Activated naive CD4-positive, alpha-beta T cell treated with Interleukin-2 at 50 U/mL for 16 hours (primary cell): ENCODE data around the gene CIDEA.
A peak's percentile ranks its signal among the peaks of the same experiment; 100 is the strongest.
"Not testable (repeated sequence)": the region's sequence is repeated elsewhere in the genome, so short reads cannot be mapped to it uniquely, and the experiment has no call there.

Experiments
- DNase-seq: peaks from one replicate; pipeline ENCODE4 v3.0.0-alpha.2; 2020

CIDEA gene

DNA sequence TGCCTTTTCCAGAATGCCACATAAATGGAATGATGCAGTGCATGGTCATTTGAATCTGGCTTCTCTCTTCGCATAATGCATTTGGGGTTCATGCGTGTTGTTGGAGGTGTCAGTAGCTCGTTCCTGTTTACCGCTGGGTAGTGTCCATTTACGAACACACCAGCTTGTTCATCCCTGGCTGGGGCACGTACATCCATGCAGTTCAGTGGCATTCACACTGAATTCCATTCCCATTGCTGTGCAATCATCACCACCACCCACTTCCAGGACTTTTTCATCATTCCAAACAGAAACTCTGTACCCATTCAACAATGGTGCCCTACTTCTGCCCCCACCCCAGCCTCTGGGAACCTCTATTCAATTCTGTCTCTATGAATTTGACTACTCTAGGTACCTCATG, 14.7 kb upstream of the CIDEA start:
- no peak for DNase-seq

DNA sequence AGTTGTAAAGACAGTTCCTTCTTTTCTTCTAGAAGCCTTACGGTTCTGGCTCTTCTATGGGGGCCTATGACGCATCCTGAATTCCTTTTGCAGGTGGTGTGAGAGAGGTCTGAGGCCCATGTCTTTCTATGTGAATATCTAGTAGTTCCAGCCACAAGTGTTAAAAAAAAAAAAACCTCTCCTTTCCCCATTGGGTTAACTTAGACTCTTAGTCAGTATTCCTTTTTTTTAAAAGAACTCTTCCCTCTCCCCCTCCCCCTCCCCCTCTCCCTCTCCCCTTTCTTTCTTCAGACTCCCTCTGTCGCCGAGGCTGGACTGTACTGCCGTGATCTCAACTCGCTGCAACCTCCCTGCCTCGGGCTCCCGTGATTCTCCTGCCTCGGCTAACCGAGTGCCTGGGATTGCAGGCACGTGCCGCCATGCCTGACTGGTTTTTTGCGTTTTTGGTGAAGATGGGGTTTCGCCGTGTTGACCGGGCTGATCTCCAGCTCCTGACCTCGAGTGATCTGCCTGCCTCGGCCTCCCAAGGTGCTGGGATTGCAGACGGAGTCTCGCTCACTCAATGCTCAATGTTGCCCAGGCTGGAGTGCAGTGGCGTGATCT, 11.4 kb upstream of the CIDEA start:
- DNase-seq, result no peak

DNA sequence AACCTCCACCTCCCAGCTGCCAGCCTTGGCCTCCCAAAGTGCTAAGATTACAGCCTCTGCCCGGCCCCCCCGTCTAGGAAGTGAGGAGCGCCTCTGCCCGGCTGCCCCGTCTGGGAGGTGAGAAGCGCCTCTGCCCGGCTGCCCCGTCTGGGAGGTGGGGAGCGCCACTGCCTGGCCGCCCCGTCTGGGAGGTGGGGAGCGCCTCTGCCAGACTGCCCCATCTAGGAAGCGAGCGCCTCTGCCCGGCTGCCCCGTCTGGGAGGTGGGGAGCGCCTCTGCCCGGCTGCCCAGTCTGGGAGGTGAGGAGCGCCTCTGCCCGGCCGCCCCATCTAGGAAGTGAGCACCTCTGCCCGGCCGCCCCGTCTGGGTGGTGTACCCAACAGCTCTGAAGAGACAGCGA, 10.9 kb upstream of the CIDEA start:
- DNase-seq, result not testable (repeated sequence)

DNA sequence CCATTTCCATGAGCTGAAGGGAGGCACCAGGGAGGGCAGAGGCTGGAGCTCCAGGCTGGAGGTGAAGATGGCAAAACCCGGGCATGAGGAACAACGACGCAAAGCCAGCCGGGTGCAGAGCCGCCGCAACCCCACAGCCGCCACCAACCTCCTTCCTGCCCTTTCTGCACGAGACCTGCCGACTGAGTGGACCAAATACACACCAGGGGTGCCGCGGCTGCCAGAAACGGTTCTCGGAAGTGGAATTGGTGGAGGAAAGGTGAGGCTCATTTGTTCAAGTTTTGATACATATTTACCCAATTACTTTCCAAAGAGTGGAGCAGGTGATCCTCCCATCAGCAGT, 8.4 kb upstream of the CIDEA start:
- DNase-seq, result no peak

DNA sequence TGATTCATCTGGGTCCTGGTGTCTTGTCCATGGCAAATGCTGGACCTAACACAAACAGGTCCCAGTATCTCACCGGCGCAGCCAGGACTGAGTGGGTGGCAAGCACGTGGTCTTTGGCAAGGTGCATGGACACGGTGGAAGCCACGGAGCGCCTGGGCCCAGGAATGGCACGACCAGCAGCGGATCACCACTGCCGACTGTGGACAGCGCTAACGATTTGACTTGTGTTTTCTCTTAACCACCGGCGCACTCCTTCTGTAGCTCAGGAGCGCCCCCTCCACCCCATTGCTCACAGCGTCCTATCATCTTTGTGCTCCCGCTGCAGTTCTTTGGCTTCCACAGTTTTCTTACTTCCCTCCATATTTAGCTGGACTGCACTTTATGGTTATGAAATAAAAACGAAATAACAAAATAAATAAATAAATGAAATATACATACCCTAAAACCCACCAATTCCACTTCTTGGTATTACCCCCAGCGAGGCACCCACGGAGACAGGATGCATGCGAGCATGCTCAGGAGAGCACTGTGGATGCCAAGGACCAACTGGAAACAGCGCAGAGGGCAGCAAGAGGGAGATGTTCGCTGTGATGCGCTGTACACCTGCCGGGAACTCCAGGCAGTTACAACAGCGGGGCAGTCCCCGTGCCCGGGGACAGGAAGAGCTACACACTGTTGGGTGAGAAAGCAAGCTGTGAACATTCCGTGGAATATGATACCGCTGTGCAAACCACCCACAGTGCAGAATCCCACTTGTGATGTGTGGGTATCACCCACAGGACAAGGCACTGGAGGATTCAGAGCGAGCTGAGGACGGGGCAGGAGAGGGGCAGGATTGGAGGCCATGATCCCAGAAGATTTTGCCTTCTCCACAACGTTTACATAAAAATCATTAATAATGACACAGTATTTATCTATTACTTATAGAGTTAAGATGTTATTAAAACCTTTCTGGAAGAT, 7.0 kb upstream of the CIDEA start:
- no peak for DNase-seq

DNA sequence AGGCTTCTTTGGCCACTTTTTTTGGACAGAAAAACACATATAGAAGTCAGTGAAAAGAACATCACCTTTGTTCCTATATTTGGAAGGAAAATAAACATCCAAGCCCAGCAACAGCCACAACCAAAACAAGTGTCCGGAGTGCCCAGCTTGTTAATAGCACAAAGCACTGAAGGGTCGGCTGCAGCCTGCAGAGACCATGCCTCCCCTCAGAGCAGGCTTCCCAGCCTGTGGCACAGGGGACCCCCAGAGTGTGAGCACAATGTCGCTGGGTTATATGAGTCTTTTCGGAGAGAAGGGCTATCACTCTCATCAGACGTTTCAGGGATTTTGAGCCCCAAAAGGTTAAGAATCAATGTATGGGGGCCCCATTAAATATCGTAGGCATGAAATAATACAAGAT, 6.2 kb upstream of the CIDEA start:
- DNase-seq, result no peak

DNA sequence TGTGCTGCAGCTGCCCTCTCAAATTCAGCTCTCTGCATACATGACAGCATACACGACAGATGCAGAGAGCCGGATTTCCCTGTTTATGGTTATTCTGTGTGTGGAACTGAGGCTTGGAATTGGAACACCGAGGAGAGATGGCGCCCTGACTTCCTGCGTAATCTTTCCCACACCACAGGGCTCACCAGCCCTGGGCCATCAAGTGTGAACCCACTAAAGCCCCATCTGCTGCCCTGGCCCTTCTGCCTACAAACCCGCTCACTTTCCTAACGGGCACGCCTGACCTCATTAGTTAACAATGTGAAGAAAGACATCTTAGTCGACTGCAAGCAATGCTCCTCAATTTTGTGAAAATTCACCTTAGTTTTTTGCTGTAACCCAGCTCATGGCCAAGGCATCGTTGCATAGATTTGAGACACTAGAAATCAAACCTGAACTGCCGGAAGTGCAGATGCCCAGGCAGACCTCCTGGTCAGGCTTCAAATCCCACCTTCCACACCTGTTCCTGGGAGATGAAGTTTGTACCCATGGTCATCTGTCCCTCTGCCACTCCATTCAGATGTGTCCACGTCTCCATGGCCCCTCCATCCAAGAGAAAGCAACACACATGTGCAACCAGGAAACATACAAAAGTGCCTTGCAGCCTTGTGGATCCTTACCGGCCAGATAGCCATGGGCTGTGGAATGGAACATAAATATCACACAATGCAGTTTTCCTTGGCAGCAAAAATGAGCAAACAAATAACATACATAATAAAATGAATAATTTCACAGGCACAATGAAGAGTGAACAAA, 5.0 kb upstream of the CIDEA start:
- no peak for DNase-seq

DNA sequence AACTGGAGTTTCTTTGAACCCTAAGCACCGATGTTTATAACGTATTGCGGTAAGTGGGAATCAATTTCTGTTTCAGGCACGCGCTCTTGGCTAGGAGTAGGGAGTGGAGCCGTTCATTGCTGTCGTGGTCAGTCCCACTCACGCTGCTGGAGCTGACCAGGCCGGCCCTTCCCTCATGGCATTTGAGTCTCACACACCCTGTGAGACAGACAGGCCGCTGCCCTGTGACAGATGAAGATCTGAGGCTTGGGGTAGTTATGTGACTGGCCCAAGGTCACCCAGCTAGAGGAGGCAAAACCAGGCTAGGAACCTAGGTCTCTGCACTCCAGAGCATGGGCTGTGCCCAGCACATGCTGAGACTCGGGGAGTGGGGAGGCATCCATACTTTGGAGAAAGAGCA, 2.9 kb upstream of the CIDEA start:
- no peak for DNase-seq

DNA sequence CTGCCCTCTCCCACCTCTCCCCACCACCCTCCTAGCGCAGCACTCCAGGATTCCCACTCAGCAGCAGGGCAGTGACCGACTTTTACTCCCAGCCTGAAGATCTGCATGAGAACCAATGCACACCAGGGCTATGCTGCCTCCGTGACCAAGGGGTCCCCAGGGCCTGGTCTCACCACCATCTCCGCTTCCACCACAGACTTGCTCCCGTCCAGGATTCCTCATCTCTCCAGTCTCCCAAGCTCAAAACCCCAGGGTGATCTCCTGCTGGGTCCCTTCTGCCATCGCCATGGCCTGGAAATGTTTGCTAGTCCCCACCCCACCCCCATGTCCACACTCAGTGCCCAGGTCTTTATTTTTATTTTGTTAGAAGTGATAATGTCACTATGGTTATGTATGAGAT, 2.1 kb upstream of the CIDEA start:
- DNase-seq, result no peak

DNA sequence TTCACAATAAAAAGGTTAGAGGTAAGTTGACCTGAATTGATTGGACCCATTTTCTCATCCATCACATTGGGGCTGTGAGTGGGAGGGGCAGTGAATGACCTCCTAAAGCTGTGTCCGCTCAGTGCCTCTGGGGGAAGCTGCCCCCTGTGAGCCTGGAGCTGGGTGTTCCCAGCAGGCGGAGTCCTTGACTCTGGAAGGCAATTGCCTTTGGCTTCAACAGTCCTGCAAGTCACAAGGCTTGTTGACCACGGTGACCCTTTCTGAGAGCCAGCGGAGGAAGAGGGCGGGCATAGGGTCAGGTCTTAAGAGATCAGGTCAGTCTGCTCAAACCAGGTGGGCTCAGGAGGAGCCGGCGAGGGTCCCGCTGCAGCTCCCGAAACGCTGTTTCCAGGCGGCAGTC, 1.1 kb upstream of the CIDEA start:
- no peak for DNase-seq

DNA sequence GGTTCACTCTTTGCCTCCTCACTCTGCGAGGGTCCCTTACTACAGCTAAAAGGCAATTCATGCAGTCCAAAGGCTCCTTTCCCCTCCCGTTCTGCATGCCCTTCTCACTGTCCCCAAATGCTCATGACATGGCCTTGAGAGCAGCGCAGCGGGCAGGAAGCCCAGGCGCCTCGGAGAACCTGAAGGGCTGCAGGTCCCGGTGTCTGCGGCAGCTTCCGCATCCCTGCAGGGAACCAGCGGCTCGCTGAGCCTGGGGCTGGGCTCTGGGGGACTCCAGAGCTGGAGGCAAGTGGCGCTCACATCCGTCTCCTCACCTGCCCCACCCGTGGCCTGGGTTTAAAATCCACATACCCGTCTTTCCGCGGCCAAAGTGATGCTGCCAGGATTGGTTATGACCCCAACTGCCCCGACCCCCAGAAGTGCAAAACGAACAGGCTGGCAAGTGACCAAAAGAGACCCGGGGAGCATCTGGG, 462 bp upstream of the CIDEA start:
- no peak for DNase-seq

DNA sequence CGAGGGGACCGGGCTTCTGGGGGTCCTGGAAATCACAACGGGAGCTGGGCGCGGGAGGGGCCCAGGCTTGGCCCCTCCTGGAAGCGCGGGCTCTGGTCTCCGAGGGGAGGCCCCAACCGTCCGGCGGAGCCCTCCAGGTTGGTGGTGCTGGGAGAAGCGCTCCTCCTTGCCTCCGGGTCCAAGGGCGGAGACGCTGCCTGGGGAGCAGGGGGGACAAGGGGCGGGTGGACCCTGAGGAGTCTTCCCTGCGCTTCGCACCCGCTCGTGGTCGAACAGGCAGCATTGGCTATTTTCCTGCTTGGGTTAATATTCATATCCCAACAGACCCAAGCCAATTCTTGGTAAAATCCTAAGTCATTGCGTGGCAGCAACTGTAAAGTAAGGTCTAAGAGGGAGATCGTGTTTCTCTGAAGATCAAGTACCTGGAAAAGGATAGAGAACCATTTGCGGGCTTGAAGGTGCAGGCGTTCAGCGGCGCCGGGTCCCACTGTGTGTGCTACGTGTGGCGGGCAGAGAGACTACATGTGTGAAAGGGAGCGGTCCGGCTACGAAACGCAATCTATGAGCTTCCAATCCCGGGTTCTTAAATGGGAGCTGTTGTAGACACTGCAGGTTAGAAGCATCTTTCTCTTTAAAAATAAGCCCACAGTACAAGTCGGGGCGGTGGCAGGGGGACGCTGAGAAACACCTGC, 805 bp downstream of the CIDEA start:
- DNase-seq, result no peak

DNA sequence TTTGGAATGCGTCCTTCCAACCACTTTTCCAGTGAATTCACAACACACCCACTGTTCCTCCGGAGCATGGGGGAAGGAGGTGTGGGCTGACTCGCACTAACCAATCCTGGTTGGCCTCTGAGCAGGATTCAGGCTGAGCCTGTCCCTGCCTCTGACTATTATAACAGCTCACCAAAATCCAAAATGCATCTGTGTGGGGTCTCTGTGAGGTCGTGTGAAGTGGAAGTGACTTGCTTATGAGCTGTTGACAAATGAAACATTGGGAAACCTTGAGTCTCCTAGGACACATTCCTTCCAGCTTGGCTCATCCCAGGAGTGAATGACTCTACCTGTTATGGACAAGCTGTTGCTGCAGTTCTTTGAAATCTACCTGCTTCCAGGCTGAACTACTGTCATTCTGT, 1.5 kb downstream of the CIDEA start:
- no peak for DNase-seq

DNA sequence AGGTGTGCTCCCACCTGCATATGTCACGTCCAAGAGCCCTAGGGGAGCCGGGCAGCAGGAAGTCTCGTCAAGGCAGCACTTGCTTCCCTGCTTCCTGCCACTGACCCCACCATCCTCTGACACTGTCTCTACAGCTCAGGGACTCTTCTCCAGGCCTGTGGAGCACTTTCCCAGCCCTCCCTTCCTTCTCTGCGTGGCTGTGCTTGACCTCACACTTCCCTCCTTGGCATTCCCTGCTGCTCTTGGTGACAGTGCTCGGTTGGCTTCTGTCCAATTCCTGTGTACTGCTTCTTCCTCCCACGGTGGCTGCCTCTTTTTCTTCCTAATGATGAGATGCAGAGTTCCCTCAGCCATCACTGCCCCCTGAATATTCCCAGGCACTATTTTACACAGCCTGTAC, 2.8 kb downstream of the CIDEA start:
- DNase-seq, result no peak

DNA sequence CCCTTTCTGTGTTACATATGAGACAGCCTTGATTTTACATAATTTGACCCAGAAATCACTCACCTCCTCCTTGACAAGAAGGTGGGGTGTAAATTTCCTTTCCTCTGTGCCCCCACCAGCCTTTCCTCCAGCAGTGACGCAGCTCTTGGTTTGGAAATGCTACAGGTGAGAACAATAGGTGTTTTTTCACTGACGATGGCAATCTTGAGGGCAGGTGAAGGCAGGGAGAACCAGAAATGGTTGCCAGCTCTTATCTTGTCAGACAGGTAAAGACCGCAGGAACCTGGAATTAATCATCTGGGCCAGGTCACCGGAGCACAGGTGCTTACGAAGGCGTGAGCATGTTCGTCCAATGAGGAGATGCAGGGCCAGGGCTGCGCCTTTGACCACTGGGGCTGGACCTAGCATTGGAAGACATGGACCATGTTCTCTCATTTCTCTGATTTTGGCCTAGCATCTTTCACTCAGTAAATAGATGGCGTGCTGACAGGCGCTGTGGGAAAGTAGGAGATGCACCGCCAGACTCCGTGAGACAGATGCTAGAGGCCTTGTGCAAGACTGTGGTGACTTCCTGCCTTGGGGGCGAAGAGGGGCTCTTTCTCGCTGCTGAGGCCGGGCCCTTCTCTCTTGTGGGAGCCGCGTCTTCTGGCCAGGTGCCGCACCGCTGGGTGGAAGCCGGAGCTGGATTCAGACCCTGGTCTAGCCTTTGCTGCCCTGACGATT, 4.0 kb downstream of the CIDEA start:
- DNase-seq, result no peak

DNA sequence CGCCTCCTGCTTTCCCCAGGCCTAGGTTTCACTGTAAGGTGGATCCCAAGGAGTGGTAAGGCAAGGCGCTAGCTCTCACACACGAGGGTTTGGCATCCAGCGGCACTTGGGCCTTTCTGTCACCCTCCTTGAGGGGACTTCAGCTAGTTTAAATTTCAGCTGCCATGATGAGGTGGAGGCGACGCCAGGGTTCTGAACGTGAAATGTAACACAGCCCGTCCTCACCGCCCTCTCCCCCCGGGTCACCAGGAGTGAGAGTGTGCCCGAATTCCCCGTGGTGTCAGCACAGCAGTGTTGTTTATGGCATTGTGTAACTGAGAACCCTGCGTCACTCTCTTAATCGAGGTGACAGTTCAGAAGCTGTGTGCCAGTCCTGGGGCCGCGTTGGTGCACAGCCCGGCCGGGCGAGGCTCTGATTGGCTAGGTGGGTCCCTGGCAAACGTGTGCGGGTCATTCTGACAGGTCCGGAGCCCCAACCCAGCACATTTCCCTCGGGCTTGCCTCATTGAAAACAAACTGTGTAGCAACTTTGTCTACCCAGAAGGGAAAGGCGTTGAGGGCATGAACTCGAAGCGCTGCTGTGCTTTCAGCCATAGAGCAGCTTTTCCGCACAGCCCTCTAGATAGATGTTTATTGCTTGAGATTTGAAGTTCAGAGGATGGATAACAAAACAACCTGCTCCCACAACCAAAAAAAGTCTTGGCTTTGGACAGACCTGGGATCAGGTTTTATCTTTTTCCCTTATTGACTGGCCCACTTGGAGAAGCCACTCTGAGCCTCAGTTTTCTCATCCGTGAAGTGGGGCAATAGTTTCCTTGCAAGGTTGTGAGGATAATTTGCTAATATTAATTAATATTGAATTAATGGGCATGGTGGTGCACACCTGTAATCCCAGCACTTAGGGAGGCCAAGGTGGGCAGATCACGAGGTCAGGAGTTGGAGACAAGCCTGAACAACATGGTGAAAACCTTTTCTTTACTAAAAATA, 4.9 kb downstream of the CIDEA start:
- no peak for DNase-seq

DNA sequence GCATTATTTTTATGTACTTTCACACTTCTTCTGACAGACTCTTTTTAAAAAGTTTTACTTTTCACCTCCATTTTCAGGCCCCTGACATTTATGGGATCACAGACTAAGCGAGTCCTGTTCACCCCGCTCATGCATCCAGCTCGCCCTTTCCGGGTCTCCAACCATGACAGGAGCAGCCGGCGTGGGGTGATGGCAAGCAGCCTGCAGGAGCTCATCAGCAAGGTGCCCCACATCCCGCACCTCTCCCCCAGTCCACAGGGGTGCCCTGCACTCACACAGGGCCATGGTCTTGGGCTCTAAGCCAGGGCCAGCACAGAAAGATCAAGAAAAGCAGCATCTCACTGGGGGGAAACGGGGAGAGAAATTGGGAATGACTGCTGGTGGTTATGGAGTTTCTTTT, 8.6 kb downstream of the CIDEA start:
- DNase-seq, result no peak

DNA sequence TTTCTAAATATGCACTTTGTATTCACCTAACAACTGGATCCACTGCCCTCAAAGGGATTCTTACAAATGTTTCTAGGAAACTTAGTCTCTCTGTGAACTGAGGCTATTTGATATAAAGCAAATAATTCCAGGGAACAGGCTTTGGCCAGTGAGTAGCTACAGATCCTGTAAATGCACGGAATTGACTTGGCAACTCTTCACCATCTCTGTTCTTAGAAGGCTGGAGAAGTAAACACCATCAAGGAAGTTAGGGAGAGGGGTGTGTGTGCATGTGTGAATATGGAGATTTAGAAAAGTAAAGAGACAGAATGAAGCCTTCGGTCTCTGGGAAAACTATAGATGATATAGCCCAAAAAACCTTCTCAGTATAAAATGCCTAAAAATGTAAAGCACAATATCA, 10.7 kb downstream of the CIDEA start:
- no peak for DNase-seq

DNA sequence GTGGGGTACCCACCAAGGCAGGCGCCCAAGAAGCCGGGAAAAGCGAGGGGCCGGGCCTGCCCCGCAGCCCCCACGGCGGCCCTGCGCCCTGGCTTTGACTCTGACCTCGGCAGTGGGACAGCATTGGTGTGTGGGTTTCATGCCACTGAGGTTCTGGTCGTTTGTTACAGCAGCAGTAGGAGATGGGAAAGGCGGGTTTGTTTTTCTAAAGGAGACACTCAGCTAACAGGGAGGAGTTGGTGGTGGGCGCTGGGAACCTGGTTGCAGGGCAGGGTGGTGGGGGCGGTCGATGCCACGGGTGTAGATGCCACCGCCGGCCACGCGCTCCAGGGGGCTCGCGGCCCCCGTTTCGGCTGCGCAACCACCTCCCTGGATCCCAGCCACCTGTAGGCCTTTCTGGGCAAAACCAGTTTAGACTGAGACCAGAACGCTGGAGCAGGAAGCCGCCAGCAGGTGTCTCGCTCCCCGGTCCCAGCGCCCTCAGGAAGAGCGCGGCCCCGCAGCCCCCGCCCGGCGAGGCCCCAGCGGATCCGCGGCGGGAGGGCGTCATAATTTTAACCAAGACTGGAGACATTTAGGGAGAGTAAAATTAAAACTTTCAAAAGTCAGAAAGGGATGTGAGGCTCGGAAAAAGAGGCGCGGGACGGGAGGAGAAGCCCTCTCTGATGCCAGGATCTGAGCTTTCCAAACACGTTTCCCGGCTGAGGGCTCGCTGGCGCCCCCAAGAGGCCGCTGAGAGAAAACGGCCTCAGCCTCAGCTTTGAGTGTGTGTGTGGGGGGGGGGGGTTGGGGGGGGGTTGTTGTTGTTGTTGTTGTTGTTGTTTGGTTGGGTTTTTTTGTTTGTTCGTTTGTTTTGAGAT, 17.4 kb downstream of the CIDEA start:
- DNase-seq, result peak; percentile 52

DNA sequence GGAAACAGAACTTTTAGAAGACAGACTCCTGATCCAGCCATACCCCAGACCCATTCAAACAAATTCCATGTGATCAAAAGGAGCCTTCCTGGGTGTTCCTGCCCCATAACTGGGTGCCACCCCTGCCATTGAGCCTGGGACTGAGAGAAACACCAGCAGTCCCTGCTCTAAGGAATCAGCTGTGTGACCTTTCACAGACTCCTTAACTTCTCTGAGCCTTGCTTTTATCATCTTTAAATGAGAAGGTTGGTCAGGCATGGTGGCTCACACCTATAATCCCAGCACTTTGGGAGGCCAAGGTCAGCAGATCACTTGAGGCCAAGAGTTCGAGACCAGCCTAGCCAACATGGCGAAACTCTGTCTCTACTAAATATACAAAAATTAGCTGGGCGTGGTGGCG, 20.6 kb downstream of the CIDEA start:
- DNase-seq, result no peak
